Lower lobe of right lung (tissue), 2 donors: ENCODE results near the gene ERMP1. TPM values are rescaled to one million over a fixed set of nuclear protein-coding genes. Genes with fewer than 3 reads are reported as not detected.

Experiments
- ATAC-seq, 2 donors: fragments of 200-7000 bp; cut with Tn5 transposase; one replicate each; pipeline ENCODE4 v1.9.1; 2020 to 2022; ENCODE audit warnings: mild to moderate bottlenecking in 2 of 2, moderate library complexity in 2 of 2
- DNase-seq: peaks from one replicate; pipeline ENCODE4 v3.0.0-alpha.2; 2020
- H3K27ac ChIP-seq: fragments of 200-600 bp; one replicate; pipeline ENCODE4 v1.8.0; 2022
- H3K27me3 ChIP-seq: fragments of 200-600 bp; one replicate; pipeline ENCODE4 v1.8.0; 2022; ENCODE audit warnings: low read depth
- H3K36me3 ChIP-seq: fragments of 200-600 bp; one replicate; pipeline ENCODE4 v1.8.0; 2022; ENCODE audit warnings: mild to moderate bottlenecking
- H3K4me1 ChIP-seq: fragments of 200-600 bp; one replicate; pipeline ENCODE4 v1.8.0; 2022
- H3K4me3 ChIP-seq: fragments of 200-600 bp; one replicate; pipeline ENCODE4 v1.8.0; 2022; ENCODE audit warnings: mild to moderate bottlenecking
- H3K9me3 ChIP-seq: fragments of 200-600 bp; one replicate; pipeline ENCODE4 v1.8.0; 2022
- CTCF ChIP-seq: fragments of 200-600 bp; IDR thresholded peaks from one replicate; pipeline ENCODE4 v1.8.0; 2022; ENCODE audit warnings: antibody characterized with exemption, mild to moderate bottlenecking
- intact Hi-C: fragments of 100-400 bp; cut with DNase I; formaldehyde crosslinking; loops from one replicate; pipeline ENCODE4 v1.11.0; 2022
- total RNA-seq: library from RNA; stranded (reverse); fragmentation: NEBNext Ultra II Directional; extraction: Animal tissue kit (Norgen Biotek cat#: 25700); gene quantifications from one replicate; pipeline ENCODE4 v1.2.1, GENCODE V29; 2021
- donor health status: DM: no; HTN: yes; CAD: no; lungs with severe emphysema.

Gene ERMP1
- total RNA-seq, 1 donor from 2014 or later, result 26.2 TPM

- no peaks in the 10 kb centered on the region for H3K9me3 ChIP-seq
- H3K36me3 ChIP-seq, result peaks cover 21% of the 10 kb centered on the region
- H3K27me3 ChIP-seq, result no peaks in the 10 kb centered on the region
- intact Hi-C loops, result no loop called here
- H3K27ac ChIP-seq, result no peak overlapping the region
- no peak for TF ChIP-seq CTCF
- DNase-seq (no peak), ATAC-seq (no peak)
- no peak overlapping the region for H3K4me3 ChIP-seq
- H3K4me1 ChIP-seq, result peaks cover 4% of the 10 kb centered on the region
These were observed 34.3 kb downstream of the ERMP1 start for GRCh38 chr9:5798581-5798980.

- no peaks in the 10 kb centered on the region for H3K27me3 ChIP-seq
- H3K4me1 ChIP-seq, result peaks cover 4% of the 10 kb centered on the region
- TF ChIP-seq CTCF, result no peak
- H3K4me3 ChIP-seq, result no peak overlapping the region
- intact Hi-C loops, result no loop called here
- ATAC-seq, result no peak
- H3K36me3 ChIP-seq, result peaks cover 24% of the 10 kb centered on the region
- no peak overlapping the region for H3K27ac ChIP-seq
- no peak for DNase-seq
- H3K9me3 ChIP-seq, result no peaks in the 10 kb centered on the region
These were observed 36.6 kb downstream of the ERMP1 start for GRCh38 chr9:5796298-5796697.

GRCh38 chr9:5793812-5794211 is 39.1 kb downstream of the ERMP1 start:
- H3K27ac ChIP-seq, result no peak overlapping the region
- no peaks in the 10 kb centered on the region for H3K4me1 ChIP-seq
- TF ChIP-seq CTCF, result no peak
- DNase-seq (no peak), ATAC-seq (no peak)
- no peaks in the 10 kb centered on the region for H3K9me3 ChIP-seq
- H3K4me3 ChIP-seq, result no peak overlapping the region
- peaks cover 25% of the 10 kb centered on the region for H3K36me3 ChIP-seq
- H3K27me3 ChIP-seq, result no peaks in the 10 kb centered on the region
- intact Hi-C loops, result no loop called here

- Histone ChIP-seq H3K27ac (no peak overlapping the region), H3K4me1 (no peaks in the 10 kb centered on the region), H3K27me3 (no peaks in the 10 kb centered on the region), H3K9me3 (no peaks in the 10 kb centered on the region), H3K4me3 (no peak overlapping the region), H3K36me3 (peaks cover 13% of the 10 kb centered on the region)
- no peak for TF ChIP-seq CTCF
- DNase-seq (no peak), ATAC-seq (no peak)
- intact Hi-C loops, result no loop called here
These were observed 41.0 kb downstream of the ERMP1 start for GRCh38 chr9:5791870-5792269.

- DNase-seq (no peak), ATAC-seq (no peak)
- no peaks in the 10 kb centered on the region for H3K27me3 ChIP-seq
- H3K27ac ChIP-seq, result no peak overlapping the region
- intact Hi-C loops, result no loop called here
- H3K36me3 ChIP-seq, result peaks cover 22% of the 10 kb centered on the region
- no peak for TF ChIP-seq CTCF
- H3K4me1 ChIP-seq, result no peaks in the 10 kb centered on the region
- H3K9me3 ChIP-seq, result no peaks in the 10 kb centered on the region
- H3K4me3 ChIP-seq, result no peak overlapping the region
These were observed 42.0 kb downstream of the ERMP1 start for GRCh38 chr9:5790923-5791322.

GRCh38 chr9:5789489-5789888 is 43.4 kb downstream of the ERMP1 start:
- Histone ChIP-seq H3K9me3 (no peaks in the 10 kb centered on the region), H3K36me3 (peaks cover 31% of the 10 kb centered on the region), H3K27me3 (no peaks in the 10 kb centered on the region), H3K27ac (no peak overlapping the region), H3K4me3 (no peak overlapping the region), H3K4me1 (peaks cover 8% of the 10 kb centered on the region)
- DNase-seq, result no peak
- TF ChIP-seq CTCF, result no peak
- intact Hi-C loops, result no loop called here
- no peak for ATAC-seq
